ENCODE measurements around the gene CHST1. TPM values are rescaled to one million over a fixed set of nuclear protein-coding genes. Genes with fewer than 3 reads are reported as not detected.

The CHST1 gene
- polyA plus RNA-seq, 3 donors: not detected

- intact Hi-C loops (cut with micrococcal nuclease): no loop called here
- WGBS (ENCODE audit: insufficient coverage): 67% methylated on average over 5 of the region's 9 CpGs
- H3K27me3 Mint-ChIP-seq (ENCODE audit: low read depth in 3 of 3): peaks cover 24 to 56% (median 36%) of the 10 kb centered on the region in 3 donors
- no peak overlapping the region for H3K4me3 Mint-ChIP-seq
- no peak overlapping the region for H2AFZ ChIP-seq (ENCODE audit: insufficient read depth, low read depth, low read length, poor library complexity, severe bottlenecking)
- H3K36me3 ChIP-seq (replicated peaks in 1 of 2; ENCODE audit: control insufficient read depth in 1 of 2, insufficient read depth in 2 of 2, low read length in 2 of 2): no peaks in the 10 kb centered on the region
- no peaks in the 10 kb centered on the region for H3K36me3 Mint-ChIP-seq
- peak in 1 of 3 donors; percentile 1 for DNase-seq
- no peak for TF ChIP-seq CTCF (IDR thresholded peaks at IDR 0.05)
- H3K9me3 Mint-ChIP-seq: peaks cover 0 to 9% (median 3%) of the 10 kb centered on the region in 7 donors
- H3K27me3 ChIP-seq (ENCODE audit: control insufficient read depth in 2 of 2, insufficient read depth in 2 of 2, low read length in 2 of 2): peaks cover 0 to 15% of the 10 kb centered on the region in 2 donors
- no peak overlapping the region for H3K27ac ChIP-seq (ENCODE audit: low read depth in 1 of 2, low read length in 2 of 2)
- peaks cover 4% of the 10 kb centered on the region for H3K4me1 Mint-ChIP-seq
- H3K4me1 ChIP-seq (ENCODE audit: control insufficient read depth in 1 of 2, insufficient read depth in 2 of 2, low read length in 2 of 2): no peaks in the 10 kb centered on the region
- no peaks in the 10 kb centered on the region for H3K9me3 ChIP-seq (replicated peaks in 1 of 2; ENCODE audit: control insufficient read depth in 1 of 2, insufficient read depth in 1 of 2, low read length in 2 of 2)
- no peak overlapping the region for H3K9ac ChIP-seq (ENCODE audit: insufficient read depth, low read length, poor library complexity, severe bottlenecking)
- H4K20me1 ChIP-seq (ENCODE audit: insufficient read depth, low read length): no peaks in the 10 kb centered on the region
- no peak overlapping the region for H3K4me3 ChIP-seq (replicated peaks in 1 of 3; ENCODE audit: low read depth in 2 of 3, low read length in 3 of 3)
- no peaks in the 10 kb centered on the region for H3K79me2 ChIP-seq (ENCODE audit: insufficient read depth, low read length)
- H3K4me2 ChIP-seq (replicated peaks; ENCODE audit: extremely low read depth, low read length, poor library complexity, severe bottlenecking): no peak overlapping the region
- H3K27ac Mint-ChIP-seq: no peak overlapping the region
These were observed 14.3 kb downstream of the CHST1 start for GRCh38 chr11:45651156-45651555.

- 51% methylated on average over 71 of the region's 75 CpGs for WGBS (ENCODE audit: insufficient coverage)
- Histone ChIP-seq H3K4me2 (replicated peaks; ENCODE audit: extremely low read depth, low read length, poor library complexity, severe bottlenecking) (no peak overlapping the region), H3K9ac (ENCODE audit: insufficient read depth, low read length, poor library complexity, severe bottlenecking) (no peak overlapping the region), H3K79me2 (ENCODE audit: insufficient read depth, low read length) (no peaks in the 10 kb centered on the region), H3K27me3 (ENCODE audit: control insufficient read depth in 2 of 2, insufficient read depth in 2 of 2, low read length in 2 of 2) (peaks cover 0 to 11% of the 10 kb centered on the region in 2 donors), H3K9me3 (replicated peaks in 1 of 2; ENCODE audit: control insufficient read depth in 1 of 2, insufficient read depth in 1 of 2, low read length in 2 of 2) (no peaks in the 10 kb centered on the region), H3K4me1 (ENCODE audit: control insufficient read depth in 1 of 2, insufficient read depth in 2 of 2, low read length in 2 of 2) (no peaks in the 10 kb centered on the region), H3K27ac (ENCODE audit: low read depth in 1 of 2, low read length in 2 of 2) (no peak overlapping the region), H4K20me1 (ENCODE audit: insufficient read depth, low read length) (no peaks in the 10 kb centered on the region), H2AFZ (ENCODE audit: insufficient read depth, low read depth, low read length, poor library complexity, severe bottlenecking) (no peak overlapping the region), H3K4me3 (replicated peaks in 1 of 3; ENCODE audit: low read depth in 2 of 3, low read length in 3 of 3) (no peak overlapping the region), H3K36me3 (replicated peaks in 1 of 2; ENCODE audit: control insufficient read depth in 1 of 2, insufficient read depth in 2 of 2, low read length in 2 of 2) (no peaks in the 10 kb centered on the region)
- Mint-ChIP-seq H3K27me3 (ENCODE audit: low read depth in 3 of 3) (peaks cover 24 to 50% (median 33%) of the 10 kb centered on the region in 3 donors), H3K36me3 (no peaks in the 10 kb centered on the region), H3K4me3 (peak overlapping the region; percentile 44 to 70), H3K4me1 (peaks cover 4% of the 10 kb centered on the region), H3K9me3 (peaks cover 1 to 10% (median 5%) of the 10 kb centered on the region in 7 donors), H3K27ac (no peak overlapping the region)
- TF ChIP-seq CTCF (IDR thresholded peaks at IDR 0.05): no peak
- intact Hi-C loops (cut with micrococcal nuclease): no loop called here
- DNase-seq: peak in 1 of 3 donors; percentile 1
These were observed 15.0 kb downstream of the CHST1 start for GRCh38 chr11:45650166-45651095.
